ENCODE measurements around the gene STAG1. TPM values are rescaled to one million over a fixed set of nuclear protein-coding genes. Genes with fewer than 3 reads are reported as not detected.

Gene STAG1
- total RNA-seq, 6 experiments from 2014 or later, result 8.2 to 18.5 (median 12.7) TPM

GRCh38 chr3:136332776-136333175 is 419.4 kb downstream of the STAG1 start:
- no peaks in the 10 kb centered on the region for H3K9me3 ChIP-seq
- ATAC-seq (peak in 1 of 4 donors; percentile 51), DNase-seq (no peak)
- H3K36me3 ChIP-seq, result peaks cover 0 to 41% (median 10%) of the 10 kb centered on the region in 4 donors
- no peaks in the 10 kb centered on the region for H3K4me1 ChIP-seq
- H3K27ac ChIP-seq, result no peak overlapping the region
- intact Hi-C loops (cut with DNase I), result no loop called here
- H3K27me3 ChIP-seq, result no peaks in the 10 kb centered on the region
- TF ChIP-seq CTCF (IDR thresholded peaks at IDR 0.05) (no peak), POLR2A (IDR thresholded peaks at IDR 0.05) (no peak)
- no peak overlapping the region for H3K4me3 ChIP-seq

GRCh38 chr3:136332302-136332701 is 419.9 kb downstream of the STAG1 start:
- intact Hi-C loops (cut with DNase I), result no loop called here
- DNase-seq (no peak), ATAC-seq (no peak)
- no peak overlapping the region for H3K4me3 ChIP-seq
- TF ChIP-seq CTCF (IDR thresholded peaks at IDR 0.05), result no peak
- TF ChIP-seq POLR2A (IDR thresholded peaks at IDR 0.05), result no peak
- peaks cover 0 to 41% (median 8%) of the 10 kb centered on the region in 4 donors for H3K36me3 ChIP-seq
- no peaks in the 10 kb centered on the region for H3K9me3 ChIP-seq
- WGBS (ENCODE audit: insufficient coverage, low coverage, low lambda C conversion rate, missing lambda C conversion rate), result 63% methylated on average over 1 of the region's 1 CpG
- no peaks in the 10 kb centered on the region for H3K27me3 ChIP-seq
- H3K27ac ChIP-seq, result no peak overlapping the region
- H3K4me1 ChIP-seq, result no peaks in the 10 kb centered on the region

GRCh38 chr3:136330900-136331299 is 421.3 kb downstream of the STAG1 start:
- Histone ChIP-seq H3K4me1 (no peaks in the 10 kb centered on the region), H3K36me3 (peaks cover 0 to 42% (median 4%) of the 10 kb centered on the region in 4 donors), H3K4me3 (no peak overlapping the region), H3K27ac (no peak overlapping the region), H3K27me3 (no peaks in the 10 kb centered on the region), H3K9me3 (no peaks in the 10 kb centered on the region)
- WGBS (ENCODE audit: insufficient coverage, low coverage, low lambda C conversion rate, missing lambda C conversion rate), result 72% methylated on average over 5 of the region's 5 CpGs
- intact Hi-C loops (cut with DNase I), result no loop called here
- ATAC-seq (no peak), DNase-seq (no peak)
- TF ChIP-seq CTCF (IDR thresholded peaks at IDR 0.05) (no peak), POLR2A (IDR thresholded peaks at IDR 0.05) (no peak)

- no peak overlapping the region for H3K27ac ChIP-seq
- TF ChIP-seq CTCF (IDR thresholded peaks at IDR 0.05), result no peak
- TF ChIP-seq POLR2A (IDR thresholded peaks at IDR 0.05), result no peak
- ATAC-seq (no peak), DNase-seq (no peak)
- 70% methylated on average over 4 of the region's 5 CpGs for WGBS (ENCODE audit: insufficient coverage, low coverage, low lambda C conversion rate, missing lambda C conversion rate)
- H3K4me1 ChIP-seq, result no peaks in the 10 kb centered on the region
- H3K4me3 ChIP-seq, result no peak overlapping the region
- no peaks in the 10 kb centered on the region for H3K27me3 ChIP-seq
- no peaks in the 10 kb centered on the region for H3K9me3 ChIP-seq
- intact Hi-C loops (cut with DNase I), result no loop called here
- peaks cover 0 to 42% (median 3%) of the 10 kb centered on the region in 4 donors for H3K36me3 ChIP-seq
Observed at GRCh38 chr3:136329593-136329992, 422.6 kb downstream of the STAG1 start.

GRCh38 chr3:136327671-136328070 is 424.5 kb downstream of the STAG1 start:
- intact Hi-C loops (cut with DNase I), result no loop called here
- ATAC-seq (no peak), DNase-seq (no peak)
- WGBS (ENCODE audit: insufficient coverage, low coverage, low lambda C conversion rate, missing lambda C conversion rate), result no CpG with 5 or more reads among the region's 5 CpGs
- H3K4me3 ChIP-seq, result no peak overlapping the region
- H3K27ac ChIP-seq, result no peak overlapping the region
- no peaks in the 10 kb centered on the region for H3K27me3 ChIP-seq
- no peaks in the 10 kb centered on the region for H3K9me3 ChIP-seq
- no peak for TF ChIP-seq CTCF (IDR thresholded peaks at IDR 0.05)
- no peak for TF ChIP-seq POLR2A (IDR thresholded peaks at IDR 0.05)
- H3K4me1 ChIP-seq, result no peaks in the 10 kb centered on the region
- H3K36me3 ChIP-seq, result peaks cover 0 to 31% (median 3%) of the 10 kb centered on the region in 4 donors
